ENCODE results near the gene PRKAG2.

Gene PRKAG2

DNA sequence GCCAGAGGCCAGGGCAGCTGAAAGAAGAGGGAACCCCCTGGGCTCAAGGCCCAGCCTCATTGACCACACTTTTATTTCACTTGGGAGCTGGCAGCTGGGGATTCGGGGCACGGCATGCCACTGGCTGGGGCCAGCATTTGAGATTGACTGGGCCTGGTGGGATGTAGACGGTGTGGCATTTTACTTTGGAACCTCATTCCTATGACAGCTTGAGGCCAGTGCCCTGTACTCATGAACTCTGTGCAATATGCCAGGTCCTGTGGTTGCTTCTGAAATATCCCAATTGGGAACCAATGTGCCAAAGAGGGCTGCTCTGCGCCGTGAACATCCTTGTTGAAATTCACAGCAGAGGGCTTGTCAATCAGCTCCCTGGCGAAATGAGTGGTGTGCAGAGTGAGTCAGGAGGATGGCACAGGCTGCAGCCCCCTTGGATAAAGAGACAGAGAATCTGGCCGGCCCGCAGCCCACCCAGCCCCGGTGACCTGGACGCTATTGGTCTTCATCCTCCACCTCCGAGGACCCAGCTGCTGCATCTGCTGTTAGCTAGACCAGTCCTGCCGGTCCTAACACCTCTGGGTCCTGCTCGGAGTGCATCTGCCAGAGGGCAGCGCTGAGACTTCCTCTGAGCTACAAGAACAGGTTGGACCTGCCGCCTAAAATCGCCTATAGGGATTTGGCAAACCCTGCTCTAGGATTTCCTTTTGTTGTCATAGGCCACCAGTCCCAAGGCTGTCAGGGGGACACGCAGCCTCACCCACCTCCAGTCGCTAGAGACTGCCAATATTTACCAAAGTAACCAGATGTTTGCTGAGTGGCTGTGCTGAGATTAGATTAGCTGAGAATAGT lies 58.0 kb downstream of the PRKAG2 start:
- no peak overlapping the region for H3K27ac ChIP-seq (ENCODE audit: insufficient read depth, low read depth, low read length, poor library complexity, severe bottlenecking)
- no peaks in the 10 kb centered on the region for H3K9me3 ChIP-seq (ENCODE audit: control insufficient read depth, low read length)
- no peaks in the 10 kb centered on the region for H3K36me3 ChIP-seq (ENCODE audit: control insufficient read depth, insufficient read depth, low read length)
- 75% methylated on average over 18 of the region's 18 CpGs for WGBS, 2 experiments
- H3K27me3 ChIP-seq (ENCODE audit: control insufficient read depth, insufficient read depth, low read length, poor library complexity, severe bottlenecking) = peaks cover 20% of the 10 kb centered on the region
- H3K4me1 ChIP-seq (ENCODE audit: control insufficient read depth, insufficient read depth, low read length) = peaks cover 3% of the 10 kb centered on the region
- no peak overlapping the region for H3K4me3 ChIP-seq (ENCODE audit: insufficient read depth, low read depth, low read length)

DNA sequence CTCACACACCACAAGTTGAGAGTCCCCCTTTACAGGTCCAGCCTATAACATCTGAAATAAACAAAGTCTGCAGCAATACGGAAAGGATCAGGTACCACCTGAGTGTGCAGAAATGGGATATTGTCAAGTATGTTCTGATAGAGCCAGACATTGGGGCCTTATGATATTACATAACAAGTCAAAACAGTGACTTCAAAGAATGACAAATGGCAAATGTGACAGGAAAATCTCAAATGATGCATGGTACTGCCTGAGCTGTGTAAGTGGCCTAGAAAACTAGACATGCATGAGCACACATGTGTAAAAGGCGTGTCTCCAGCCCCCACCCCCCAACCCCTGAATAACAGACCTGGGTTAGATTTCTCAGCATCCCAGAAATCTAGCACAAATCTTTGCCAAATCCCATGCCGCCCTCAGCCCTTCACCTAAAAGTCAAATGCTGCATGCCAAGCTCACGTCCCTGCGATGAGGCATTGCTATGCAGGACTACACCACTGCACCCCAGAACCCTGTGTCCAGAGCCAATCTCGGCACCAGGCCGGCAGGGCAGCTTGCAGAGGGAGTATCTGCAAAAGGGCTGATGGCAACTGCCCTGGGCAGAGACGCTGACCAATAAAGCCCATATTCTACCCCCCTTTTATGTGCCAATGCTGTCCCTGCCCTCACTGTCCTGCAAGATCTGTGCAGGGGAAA lies 58.8 kb downstream of the PRKAG2 start:
- Histone ChIP-seq H3K9me3 (ENCODE audit: control insufficient read depth, low read length) (no peaks in the 10 kb centered on the region), H3K27me3 (ENCODE audit: control insufficient read depth, insufficient read depth, low read length, poor library complexity, severe bottlenecking) (peaks cover 27% of the 10 kb centered on the region), H3K4me3 (ENCODE audit: insufficient read depth, low read depth, low read length) (no peak overlapping the region), H3K36me3 (ENCODE audit: control insufficient read depth, insufficient read depth, low read length) (no peaks in the 10 kb centered on the region), H3K4me1 (ENCODE audit: control insufficient read depth, insufficient read depth, low read length) (peaks cover 8% of the 10 kb centered on the region), H3K27ac (ENCODE audit: insufficient read depth, low read depth, low read length, poor library complexity, severe bottlenecking) (no peak overlapping the region)
- WGBS, 2 experiments = 94 to 96% methylated on average over 8 of the region's 8 CpGs

DNA sequence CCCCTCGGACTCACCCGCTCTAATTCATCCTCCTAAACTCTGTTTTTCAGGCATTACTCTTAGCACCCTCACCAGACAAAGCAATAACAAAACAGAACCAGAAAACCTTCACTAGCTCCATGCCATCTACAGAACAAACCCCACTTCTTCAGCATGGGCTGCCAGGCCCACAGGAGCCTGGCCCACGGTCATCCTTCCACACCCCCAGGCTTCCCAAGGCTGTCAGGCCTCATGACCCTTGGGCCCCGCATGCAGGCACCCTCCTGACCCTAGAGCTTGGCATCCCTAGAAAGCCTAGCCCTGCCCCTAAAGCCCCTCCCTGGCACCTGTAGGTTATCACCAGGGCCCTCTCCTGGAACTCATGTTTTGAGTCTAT lies 59.6 kb downstream of the PRKAG2 start:
- Histone ChIP-seq H3K4me3 (ENCODE audit: insufficient read depth, low read depth, low read length) (no peak overlapping the region), H3K9me3 (ENCODE audit: control insufficient read depth, low read length) (no peaks in the 10 kb centered on the region), H3K27ac (ENCODE audit: insufficient read depth, low read depth, low read length, poor library complexity, severe bottlenecking) (no peak overlapping the region), H3K27me3 (ENCODE audit: control insufficient read depth, insufficient read depth, low read length, poor library complexity, severe bottlenecking) (peaks cover 28% of the 10 kb centered on the region), H3K36me3 (ENCODE audit: control insufficient read depth, insufficient read depth, low read length) (no peaks in the 10 kb centered on the region), H3K4me1 (ENCODE audit: control insufficient read depth, insufficient read depth, low read length) (peaks cover 8% of the 10 kb centered on the region)
- 89 to 93% methylated on average over 4 of the region's 4 CpGs for WGBS, 2 experiments

DNA sequence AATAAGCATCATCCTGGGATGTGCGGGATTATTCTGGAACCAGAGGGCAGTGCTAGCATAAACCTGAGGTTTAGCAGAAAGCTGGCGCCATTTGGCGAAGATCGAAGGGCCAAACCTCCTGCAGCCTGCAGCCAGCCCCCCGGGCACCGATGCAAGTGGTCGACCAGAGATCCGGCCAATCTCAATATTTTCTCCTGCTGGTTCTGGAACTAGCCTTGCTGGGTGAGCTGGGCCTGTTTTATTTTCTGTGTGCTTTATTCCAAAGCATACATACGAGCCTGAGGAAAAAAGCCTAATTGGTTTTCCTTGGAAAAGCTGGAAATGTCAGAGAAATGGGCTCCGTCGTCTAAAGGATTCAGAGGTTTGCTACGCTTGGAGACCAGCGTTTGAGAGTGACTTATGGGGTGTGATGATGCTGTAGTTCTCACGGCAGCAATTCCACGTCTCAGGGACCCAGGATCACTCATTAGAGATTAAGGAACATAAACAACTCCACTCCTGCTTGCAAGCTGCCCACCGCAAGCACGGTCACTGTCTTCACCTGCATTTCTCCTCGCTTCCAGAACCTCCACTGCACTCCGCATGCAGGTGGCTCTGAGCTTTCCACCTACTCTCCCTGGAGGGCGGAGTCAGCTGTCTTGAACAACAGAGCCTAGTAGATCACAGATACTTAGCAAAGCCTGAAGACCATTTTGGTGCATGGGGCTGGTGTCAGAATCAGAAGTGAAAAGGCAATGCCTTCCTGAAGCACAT lies 60.2 kb downstream of the PRKAG2 start:
- no peak overlapping the region for H3K4me3 ChIP-seq (ENCODE audit: insufficient read depth, low read depth, low read length)
- H3K9me3 ChIP-seq (ENCODE audit: control insufficient read depth, low read length) = no peaks in the 10 kb centered on the region
- H3K36me3 ChIP-seq (ENCODE audit: control insufficient read depth, insufficient read depth, low read length) = no peaks in the 10 kb centered on the region
- no peak overlapping the region for H3K27ac ChIP-seq (ENCODE audit: insufficient read depth, low read depth, low read length, poor library complexity, severe bottlenecking)
- WGBS, 2 experiments = 95 to 96% methylated on average over 20 of the region's 20 CpGs
- peaks cover 8% of the 10 kb centered on the region for H3K4me1 ChIP-seq (ENCODE audit: control insufficient read depth, insufficient read depth, low read length)
- peaks cover 28% of the 10 kb centered on the region for H3K27me3 ChIP-seq (ENCODE audit: control insufficient read depth, insufficient read depth, low read length, poor library complexity, severe bottlenecking)

DNA sequence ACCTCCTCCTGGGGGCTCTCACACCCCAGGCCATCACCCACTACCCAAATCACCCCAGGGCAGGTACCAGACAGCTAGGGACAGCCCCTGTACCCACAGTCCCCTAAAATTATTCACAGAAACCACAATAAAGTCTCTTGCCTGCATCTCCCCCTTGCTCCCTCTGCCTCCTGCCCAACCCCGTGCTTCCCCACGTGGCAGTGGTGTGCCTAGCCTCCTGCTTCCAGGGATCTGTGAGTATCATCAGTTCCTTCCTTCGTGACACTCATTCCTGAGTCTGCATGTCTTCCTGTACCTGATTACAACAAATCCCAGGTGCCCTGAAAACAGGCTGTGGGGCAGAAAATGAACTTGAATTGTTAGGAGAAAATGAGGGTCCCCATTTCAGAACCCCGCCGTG lies 61.5 kb downstream of the PRKAG2 start:
- Histone ChIP-seq H3K4me1 (ENCODE audit: control insufficient read depth, insufficient read depth, low read length) (peaks cover 8% of the 10 kb centered on the region), H3K9me3 (ENCODE audit: control insufficient read depth, low read length) (no peaks in the 10 kb centered on the region), H3K27ac (ENCODE audit: insufficient read depth, low read depth, low read length, poor library complexity, severe bottlenecking) (no peak overlapping the region), H3K27me3 (ENCODE audit: control insufficient read depth, insufficient read depth, low read length, poor library complexity, severe bottlenecking) (peaks cover 28% of the 10 kb centered on the region), H3K4me3 (ENCODE audit: insufficient read depth, low read depth, low read length) (no peak overlapping the region), H3K36me3 (ENCODE audit: control insufficient read depth, insufficient read depth, low read length) (no peaks in the 10 kb centered on the region)
- 78 to 81% methylated on average over 5 of the region's 5 CpGs for WGBS, 2 experiments

DNA sequence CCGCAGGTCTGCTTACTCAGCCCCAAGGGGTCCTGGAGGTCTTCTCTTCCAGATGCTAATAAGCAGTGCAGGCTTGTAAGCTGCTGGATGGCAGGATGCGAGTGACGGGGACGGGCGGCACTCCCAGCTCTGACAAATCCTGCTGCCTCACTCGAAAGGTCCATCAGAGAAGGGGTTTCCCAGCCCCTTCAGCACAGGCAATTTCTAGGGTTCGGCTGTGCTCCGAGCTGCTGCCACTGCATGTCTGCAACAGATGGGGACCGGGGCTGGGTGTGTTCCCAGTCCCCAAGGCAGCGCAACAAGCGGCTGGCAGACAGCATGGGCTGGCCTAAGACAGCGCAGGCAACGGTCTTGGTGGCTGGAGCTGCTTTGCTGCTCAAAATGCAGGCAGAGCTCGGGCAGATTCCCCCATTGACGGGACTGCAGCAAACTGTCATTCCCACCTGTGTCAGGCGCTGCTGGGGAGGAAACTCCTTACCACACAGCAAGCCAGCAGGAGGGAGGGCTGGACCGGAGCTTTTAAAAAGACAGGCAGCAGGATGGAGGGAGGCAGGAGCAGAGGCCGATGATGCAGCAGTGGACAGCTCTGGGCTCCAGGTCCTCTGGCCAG lies 62.4 kb downstream of the PRKAG2 start:
- Histone ChIP-seq H3K27me3 (ENCODE audit: control insufficient read depth, insufficient read depth, low read length, poor library complexity, severe bottlenecking) (peaks cover 28% of the 10 kb centered on the region), H3K36me3 (ENCODE audit: control insufficient read depth, insufficient read depth, low read length) (no peaks in the 10 kb centered on the region), H3K4me1 (ENCODE audit: control insufficient read depth, insufficient read depth, low read length) (peaks cover 8% of the 10 kb centered on the region), H3K4me3 (ENCODE audit: insufficient read depth, low read depth, low read length) (peak overlapping the region; percentile 10), H3K27ac (ENCODE audit: insufficient read depth, low read depth, low read length, poor library complexity, severe bottlenecking) (no peak overlapping the region), H3K9me3 (ENCODE audit: control insufficient read depth, low read length) (no peaks in the 10 kb centered on the region)
- WGBS, 2 experiments = 5 to 7% methylated on average over 18 of the region's 18 CpGs

DNA sequence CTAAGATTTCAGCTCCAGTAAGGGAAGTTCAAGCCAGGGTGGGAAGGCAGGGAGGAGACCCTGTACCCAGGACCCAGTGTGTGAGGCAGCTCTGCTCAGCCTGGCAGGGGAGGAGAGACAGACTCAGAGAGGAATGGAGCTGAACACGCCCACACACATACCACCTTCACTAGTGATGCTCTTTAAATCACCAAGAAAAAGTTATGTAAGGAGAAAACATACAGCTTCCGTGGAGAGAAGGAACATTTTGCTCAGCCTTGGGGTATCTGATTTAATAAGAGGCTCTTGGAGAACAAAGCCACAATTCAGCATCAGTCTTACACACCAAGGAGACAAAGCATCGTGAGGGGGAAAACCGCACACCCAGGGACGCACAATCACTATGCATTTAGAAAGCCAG lies 62.9 kb downstream of the PRKAG2 start:
- no peaks in the 10 kb centered on the region for H3K9me3 ChIP-seq (ENCODE audit: control insufficient read depth, low read length)
- WGBS, 2 experiments = 6 to 7% methylated on average over 4 to 5 of the region's 5 CpGs
- peak overlapping the region; percentile 10 for H3K4me3 ChIP-seq (ENCODE audit: insufficient read depth, low read depth, low read length)
- H3K27ac ChIP-seq (ENCODE audit: insufficient read depth, low read depth, low read length, poor library complexity, severe bottlenecking) = no peak overlapping the region
- no peaks in the 10 kb centered on the region for H3K36me3 ChIP-seq (ENCODE audit: control insufficient read depth, insufficient read depth, low read length)
- H3K27me3 ChIP-seq (ENCODE audit: control insufficient read depth, insufficient read depth, low read length, poor library complexity, severe bottlenecking) = peaks cover 28% of the 10 kb centered on the region
- H3K4me1 ChIP-seq (ENCODE audit: control insufficient read depth, insufficient read depth, low read length) = peaks cover 8% of the 10 kb centered on the region

DNA sequence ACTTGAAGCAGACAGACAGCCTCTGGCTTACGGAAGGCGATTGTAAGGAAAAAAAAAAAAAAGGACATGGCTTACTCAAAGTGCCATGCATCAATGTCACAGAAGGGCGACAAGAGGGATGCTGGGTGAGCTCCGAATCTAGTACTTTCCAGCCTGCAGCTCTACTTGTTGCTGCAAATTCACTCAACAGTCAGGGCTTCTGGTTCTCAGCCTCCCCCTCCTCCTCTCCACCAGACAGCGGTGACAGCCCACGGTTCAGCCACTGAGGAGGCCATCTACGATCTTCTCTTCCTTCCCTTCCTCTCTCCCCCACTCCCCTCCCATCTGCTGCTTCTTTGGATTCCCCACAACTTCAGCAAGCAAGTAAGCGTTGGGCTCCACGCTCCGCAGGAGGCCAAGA lies 63.5 kb downstream of the PRKAG2 start:
- Histone ChIP-seq H3K27me3 (ENCODE audit: control insufficient read depth, insufficient read depth, low read length, poor library complexity, severe bottlenecking) (peaks cover 28% of the 10 kb centered on the region), H3K36me3 (ENCODE audit: control insufficient read depth, insufficient read depth, low read length) (no peaks in the 10 kb centered on the region), H3K4me3 (ENCODE audit: insufficient read depth, low read depth, low read length) (no peak overlapping the region), H3K9me3 (ENCODE audit: control insufficient read depth, low read length) (no peaks in the 10 kb centered on the region), H3K27ac (ENCODE audit: insufficient read depth, low read depth, low read length, poor library complexity, severe bottlenecking) (no peak overlapping the region), H3K4me1 (ENCODE audit: control insufficient read depth, insufficient read depth, low read length) (peaks cover 8% of the 10 kb centered on the region)
- WGBS, 2 experiments = 52 to 66% methylated on average over 10 of the region's 10 CpGs

DNA sequence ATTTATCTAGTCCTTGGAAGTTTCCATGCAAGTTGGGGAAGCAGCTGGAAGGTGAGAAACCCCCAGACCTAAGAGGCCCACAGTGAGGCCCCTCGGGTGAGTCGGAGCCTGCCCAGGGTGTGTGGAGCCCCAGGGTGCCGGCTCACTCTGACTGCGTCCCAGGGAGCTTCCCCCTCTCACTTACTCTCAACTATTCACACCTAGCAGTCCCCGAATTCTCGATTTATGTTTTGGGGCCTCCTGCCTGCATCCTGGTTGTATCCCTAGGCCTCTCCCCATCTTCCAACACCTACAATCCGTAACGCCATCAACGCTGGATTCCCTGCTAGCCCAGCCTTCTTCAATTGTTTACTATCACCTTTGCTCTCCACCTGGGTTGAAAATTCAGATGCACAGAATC lies 63.9 kb downstream of the PRKAG2 start:
- peaks cover 8% of the 10 kb centered on the region for H3K4me1 ChIP-seq (ENCODE audit: control insufficient read depth, insufficient read depth, low read length)
- peaks cover 28% of the 10 kb centered on the region for H3K27me3 ChIP-seq (ENCODE audit: control insufficient read depth, insufficient read depth, low read length, poor library complexity, severe bottlenecking)
- H3K9me3 ChIP-seq (ENCODE audit: control insufficient read depth, low read length) = no peaks in the 10 kb centered on the region
- 80 to 85% methylated on average over 9 of the region's 9 CpGs for WGBS, 2 experiments
- H3K4me3 ChIP-seq (ENCODE audit: insufficient read depth, low read depth, low read length) = no peak overlapping the region
- H3K36me3 ChIP-seq (ENCODE audit: control insufficient read depth, insufficient read depth, low read length) = no peaks in the 10 kb centered on the region
- no peak overlapping the region for H3K27ac ChIP-seq (ENCODE audit: insufficient read depth, low read depth, low read length, poor library complexity, severe bottlenecking)

Measured in ectodermal cell (in vitro differentiated cells).